WTC11 (cell line): ENCODE data around the gene FZR1. TPM values are rescaled to one million over a fixed set of nuclear protein-coding genes. Genes with fewer than 3 reads are reported as not detected.

Experiments used
- ATAC-seq: fragments of 200-7000 bp; cut with Tn5 transposase; 2 replicates; pipeline ENCODE4 v1.10.0; 2021; ENCODE audit warnings: mild to moderate bottlenecking, moderate library complexity
- CTCF ChIA-PET: fragments of 300-600 bp; sonication (Branson Sonifier 250); formaldehyde crosslinking; loops from one replicate; lab custom pipeline; 2021; ENCODE audit warnings: antibody characterized with exemption; lab: Charles Lee
- POLR2A ChIA-PET: fragments of 350-600 bp; sonication (Branson Sonifier 250); formaldehyde crosslinking; loops from one replicate; lab custom pipeline; 2021; ENCODE audit warnings: antibody characterized with exemption; lab: Charles Lee
- DNase-seq: peaks from one replicate; pipeline ENCODE4 v3.0.0; 2021; ENCODE audit warnings: low spot score
- H3K27ac Mint-ChIP-seq: 2 replicates; pipeline ENCODE4 v1.8.0; 2021; ENCODE audit warnings: mixed read lengths
- H3K27me3 Mint-ChIP-seq: 2 replicates; pipeline ENCODE4 v1.8.0; 2021; ENCODE audit warnings: low read depth, mild to moderate bottlenecking, moderate library complexity, mixed read lengths
- H3K36me3 Mint-ChIP-seq: 2 replicates; pipeline ENCODE4 v1.8.0; 2021; ENCODE audit warnings: mixed read lengths
- H3K4me1 Mint-ChIP-seq: 2 replicates; pipeline ENCODE4 v1.8.0; 2022; ENCODE audit warnings: mixed read lengths
- H3K4me3 Mint-ChIP-seq: 2 replicates; pipeline ENCODE4 v1.8.0; 2021; ENCODE audit warnings: mild to moderate bottlenecking, moderate library complexity, mixed read lengths
- H3K9me3 Mint-ChIP-seq: 2 replicates; pipeline ENCODE4 v1.8.0; 2021; ENCODE audit warnings: mixed read lengths
- CREM ChIP-seq: sonication (generic); formaldehyde crosslinking; IDR thresholded peaks from 2 replicates; pipeline ENCODE4 v1.8.1; 2022; ENCODE audit warnings: mild to moderate bottlenecking, missing genetic modification reagents, moderate library complexity
- EMX1 ChIP-seq: fragments of 250-450 bp; sonication (Bioruptor Pico); IDR thresholded peaks from 2 replicates; pipeline ENCODE4 v1.8.0; 2021; ENCODE audit warnings: mild to moderate bottlenecking
- GTF2I ChIP-seq: fragments of 250-450 bp; sonication (Bioruptor Pico); conservative IDR thresholded peaks from 2 replicates; pipeline ENCODE4 v1.4.0; 2021; ENCODE audit warnings: mild to moderate bottlenecking
- JUN ChIP-seq: sonication (generic); formaldehyde crosslinking; IDR thresholded peaks from 2 replicates; pipeline ENCODE4 v1.8.0; 2023; ENCODE audit warnings: mild to moderate bottlenecking, missing genetic modification reagents
- NFATC4 ChIP-seq: fragments of 250-450 bp; sonication (Bioruptor Pico); IDR thresholded peaks from 2 replicates; pipeline ENCODE4 v1.9.0; 2021; ENCODE audit warnings: mild to moderate bottlenecking
- NFE2L1 ChIP-seq: sonication (generic); formaldehyde crosslinking; IDR thresholded peaks from 2 replicates; pipeline ENCODE4 v1.8.1; 2023; ENCODE audit warnings: missing genetic modification reagents
- ZBTB21 ChIP-seq: sonication (generic); formaldehyde crosslinking; IDR thresholded peaks from 2 replicates; pipeline ENCODE4 v1.8.1; 2023; ENCODE audit warnings: mild to moderate bottlenecking, missing genetic modification reagents, borderline replicate concordance
- ZNF121 ChIP-seq: sonication (generic); formaldehyde crosslinking; IDR thresholded peaks from 2 replicates; pipeline ENCODE4 v1.8.0; 2023; ENCODE audit warnings: missing genetic modification reagents
- ZNF219 ChIP-seq: sonication (generic); formaldehyde crosslinking; IDR thresholded peaks from 2 replicates; pipeline ENCODE4 v1.8.0; 2023; ENCODE audit warnings: missing genetic modification reagents, mild to moderate bottlenecking, borderline replicate concordance
- ZNF317 ChIP-seq: sonication (generic); formaldehyde crosslinking; IDR thresholded peaks from 2 replicates; pipeline ENCODE4 v1.8.1; 2023; ENCODE audit warnings: low read depth, mild to moderate bottlenecking, moderate library complexity, missing genetic modification reagents, borderline replicate concordance
- ZNF423 ChIP-seq: fragments of 250-450 bp; sonication (Bioruptor Pico); IDR thresholded peaks from 2 replicates; pipeline ENCODE4 v2.1.2; 2022; ENCODE audit warnings: mild to moderate bottlenecking, moderate library complexity
- total RNA-seq: library from RNA; stranded (reverse); gene quantifications from 3 replicates; pipeline ENCODE4 v1.2.3, GENCODE V29; 2021
- TF ChIP-seq, protein P1 (sequence below): sonication (generic); formaldehyde crosslinking; conservative IDR thresholded peaks from 2 replicates; pipeline ENCODE4 v1.8.1; 2022; ENCODE audit warnings: mild to moderate bottlenecking, missing genetic modification reagents
- TF ChIP-seq, protein P2 (sequence below): fragments of 250-450 bp; sonication (Bioruptor Pico); IDR thresholded peaks from 2 replicates; pipeline ENCODE4 v2.1.2; 2022; ENCODE audit warnings: mild to moderate bottlenecking, moderate library complexity
- TF ChIP-seq, protein P3 (sequence below): sonication (generic); formaldehyde crosslinking; IDR thresholded peaks from 2 replicates; pipeline ENCODE4 v1.8.0; 2022; ENCODE audit warnings: mild to moderate bottlenecking, missing genetic modification reagents
- TF ChIP-seq, protein P4 (sequence below): sonication (generic); formaldehyde crosslinking; IDR thresholded peaks from 2 replicates; pipeline ENCODE4 v1.8.0; 2022; ENCODE audit warnings: mild to moderate bottlenecking, missing genetic modification reagents
- TF ChIP-seq, protein P5 (sequence below): fragments of 200-600 bp; IDR thresholded peaks from 2 replicates; pipeline ENCODE4 v1.8.0; 2022; ENCODE audit warnings: antibody characterized with exemption
- TF ChIP-seq, protein P6 (sequence below): fragments of 250-450 bp; sonication (Bioruptor Pico); IDR thresholded peaks from 2 replicates; pipeline ENCODE4 v1.9.0; 2021; ENCODE audit warnings: mild to moderate bottlenecking
- TF ChIP-seq, protein P7 (sequence below): sonication (generic); formaldehyde crosslinking; IDR thresholded peaks from 2 replicates; pipeline ENCODE4 v1.8.0; 2023; ENCODE audit warnings: missing genetic modification reagents
- TF ChIP-seq, protein P8 (sequence below): fragments of 250-450 bp; sonication (Bioruptor Pico); IDR thresholded peaks from 2 replicates; pipeline ENCODE4 v1.9.0; 2021; ENCODE audit warnings: moderate library complexity, mild to moderate bottlenecking, inconsistent platforms, borderline replicate concordance

The FZR1 gene
- total RNA-seq, 1 experiment from 2014 or later = 60.8 TPM

DNA sequence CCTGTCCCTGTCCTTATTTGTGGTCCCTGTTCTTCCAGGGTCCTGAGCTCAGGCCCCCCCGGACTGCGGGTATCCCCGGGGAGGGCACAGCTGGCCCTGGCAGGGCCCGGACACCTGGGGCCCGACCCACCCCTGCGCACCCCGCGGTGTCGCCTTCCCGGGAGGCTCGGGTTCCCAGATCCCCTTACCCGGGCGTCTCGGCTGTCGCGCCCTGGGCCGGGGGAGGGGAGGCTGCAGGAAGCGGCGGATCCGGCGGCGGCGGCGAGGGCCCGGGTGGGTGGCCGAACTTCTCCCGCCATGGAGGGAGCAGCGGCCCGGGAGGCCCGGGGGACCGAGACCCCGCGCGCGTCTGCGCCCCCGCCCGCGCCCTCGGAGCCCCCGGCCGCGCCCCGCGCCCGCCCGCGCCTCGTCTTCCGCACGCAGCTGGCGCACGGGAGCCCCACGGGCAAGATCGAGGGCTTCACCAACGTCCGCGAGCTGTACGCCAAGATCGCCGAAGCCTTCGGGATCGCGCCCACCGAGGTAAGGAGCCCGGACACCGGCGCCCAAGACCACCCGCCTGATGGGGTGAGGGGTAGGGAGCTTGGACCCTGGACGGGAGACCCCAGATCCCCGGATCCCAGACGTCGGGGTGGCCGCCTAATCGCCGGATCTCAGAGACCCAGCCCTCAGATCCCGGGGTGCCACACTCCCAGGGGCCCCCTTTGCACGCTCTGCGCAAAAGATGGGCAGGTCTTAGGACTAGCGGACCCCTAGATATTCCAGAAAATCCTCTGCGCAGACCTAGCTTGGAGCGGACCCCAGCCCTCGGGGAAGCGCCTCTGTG, 79.4 kb downstream of the FZR1 start, which contains the start of gene GIPC3:
TSS of gene GIPC3 (plus strand) at position 178 of the 826 bp plus-strand sequence. CDS start at position 298, 120 bp downstream.
- H3K27me3 Mint-ChIP-seq = peaks cover 55% of the 10 kb centered on the region
- peak within 1 kb of the TSS; percentile 49 for H3K4me3 Mint-ChIP-seq
- TF ChIP-seq, protein P1, sequence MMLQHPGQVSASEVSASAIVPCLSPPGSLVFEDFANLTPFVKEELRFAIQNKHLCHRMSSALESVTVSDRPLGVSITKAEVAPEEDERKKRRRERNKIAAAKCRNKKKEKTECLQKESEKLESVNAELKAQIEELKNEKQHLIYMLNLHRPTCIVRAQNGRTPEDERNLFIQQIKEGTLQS = no peak
- TF ChIP-seq, protein P2, sequence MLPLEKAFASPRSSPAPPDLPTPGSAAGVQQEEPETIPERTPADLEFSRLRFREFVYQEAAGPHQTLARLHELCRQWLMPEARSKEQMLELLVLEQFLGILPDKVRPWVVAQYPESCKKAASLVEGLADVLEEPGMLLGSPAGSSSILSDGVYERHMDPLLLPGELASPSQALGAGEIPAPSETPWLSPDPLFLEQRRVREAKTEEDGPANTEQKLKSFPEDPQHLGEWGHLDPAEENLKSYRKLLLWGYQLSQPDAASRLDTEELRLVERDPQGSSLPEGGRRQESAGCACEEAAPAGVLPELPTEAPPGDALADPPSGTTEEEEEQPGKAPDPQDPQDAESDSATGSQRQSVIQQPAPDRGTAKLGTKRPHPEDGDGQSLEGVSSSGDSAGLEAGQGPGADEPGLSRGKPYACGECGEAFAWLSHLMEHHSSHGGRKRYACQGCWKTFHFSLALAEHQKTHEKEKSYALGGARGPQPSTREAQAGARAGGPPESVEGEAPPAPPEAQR = no peak
- TF ChIP-seq ZNF423 (CRISPR knock-in tag) = peak; percentile 70; the same call in 1 of the 2 replicates
- TF ChIP-seq, protein P3, sequence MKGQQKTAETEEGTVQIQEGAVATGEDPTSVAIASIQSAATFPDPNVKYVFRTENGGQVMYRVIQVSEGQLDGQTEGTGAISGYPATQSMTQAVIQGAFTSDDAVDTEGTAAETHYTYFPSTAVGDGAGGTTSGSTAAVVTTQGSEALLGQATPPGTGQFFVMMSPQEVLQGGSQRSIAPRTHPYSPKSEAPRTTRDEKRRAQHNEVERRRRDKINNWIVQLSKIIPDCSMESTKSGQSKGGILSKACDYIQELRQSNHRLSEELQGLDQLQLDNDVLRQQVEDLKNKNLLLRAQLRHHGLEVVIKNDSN (CRISPR knock-in tag) = no peak
- TF ChIP-seq ZNF121 (CRISPR knock-in tag) = no peak
- no peak for TF ChIP-seq CREM
- TF ChIP-seq, protein P4, sequence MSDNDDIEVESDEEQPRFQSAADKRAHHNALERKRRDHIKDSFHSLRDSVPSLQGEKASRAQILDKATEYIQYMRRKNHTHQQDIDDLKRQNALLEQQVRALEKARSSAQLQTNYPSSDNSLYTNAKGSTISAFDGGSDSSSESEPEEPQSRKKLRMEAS (CRISPR knock-in tag) = no peak
- DNase-seq = peak; percentile 44
- peaks cover 4% of the 10 kb centered on the region for H3K9me3 Mint-ChIP-seq
- ATAC-seq = peak; percentile 31
- no peak within 1 kb of the TSS for H3K27ac Mint-ChIP-seq
- no peaks in the 10 kb centered on the region for H3K4me1 Mint-ChIP-seq
- ChIA-PET POLR2A (interaction anchor here (1.0 kb wide), 1 partner anchor 9 kb away, joined by 3 read pairs; no protein-coding TSS in a partner anchor), CTCF (interaction anchor here (0.5 to 3.8 kb wide), 17 partner anchors 8 to 402 kb away, joined by 3 to 44 read pairs (median 4); partner anchors contain the start of gene HMG20B)
- 0 out of 2 replicates have a peak, but pooled peaks cover 2% of the 10 kb centered on the region for H3K36me3 Mint-ChIP-seq

DNA sequence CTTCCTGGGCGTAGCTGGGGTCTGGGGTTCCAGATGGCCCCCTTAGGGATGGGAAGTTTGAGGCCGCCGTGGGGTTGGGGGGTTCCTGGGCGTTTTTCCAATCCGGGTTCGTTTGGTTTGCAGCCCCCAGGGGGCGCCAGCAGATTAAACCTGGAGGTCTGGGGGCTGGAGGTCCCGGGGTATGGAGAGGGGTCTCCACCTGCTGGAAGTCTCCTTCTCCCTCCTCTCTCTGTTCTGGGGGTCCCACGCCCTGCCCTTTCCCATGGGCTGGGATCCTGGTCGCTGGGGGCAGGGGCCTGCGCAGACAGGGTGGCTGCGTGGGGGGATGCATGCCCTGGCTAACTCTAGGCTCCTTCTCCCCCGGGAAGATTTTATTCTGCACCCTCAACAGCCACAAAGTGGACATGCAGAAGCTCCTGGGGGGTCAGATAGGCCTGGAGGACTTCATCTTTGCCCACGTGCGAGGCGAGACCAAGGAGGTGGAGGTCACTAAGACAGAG, 80.1 kb downstream of the FZR1 start:
- Mint-ChIP-seq H3K36me3 (0 out of 2 replicates have a peak, but pooled peaks cover 2% of the 10 kb centered on the region), H3K4me1 (no peaks in the 10 kb centered on the region), H3K27me3 (peaks cover 52% of the 10 kb centered on the region), H3K9me3 (peaks cover 9% of the 10 kb centered on the region), H3K27ac (no peak overlapping the region), H3K4me3 (peak overlapping the region; percentile 49)
- ATAC-seq (peak; percentile 76), DNase-seq (peak; percentile 77)
- POLR2A ChIA-PET = interaction anchor here (1.0 kb wide), 1 partner anchor 9 kb away, joined by 3 read pairs; no protein-coding TSS in a partner anchor
- TF ChIP-seq, protein P5, sequence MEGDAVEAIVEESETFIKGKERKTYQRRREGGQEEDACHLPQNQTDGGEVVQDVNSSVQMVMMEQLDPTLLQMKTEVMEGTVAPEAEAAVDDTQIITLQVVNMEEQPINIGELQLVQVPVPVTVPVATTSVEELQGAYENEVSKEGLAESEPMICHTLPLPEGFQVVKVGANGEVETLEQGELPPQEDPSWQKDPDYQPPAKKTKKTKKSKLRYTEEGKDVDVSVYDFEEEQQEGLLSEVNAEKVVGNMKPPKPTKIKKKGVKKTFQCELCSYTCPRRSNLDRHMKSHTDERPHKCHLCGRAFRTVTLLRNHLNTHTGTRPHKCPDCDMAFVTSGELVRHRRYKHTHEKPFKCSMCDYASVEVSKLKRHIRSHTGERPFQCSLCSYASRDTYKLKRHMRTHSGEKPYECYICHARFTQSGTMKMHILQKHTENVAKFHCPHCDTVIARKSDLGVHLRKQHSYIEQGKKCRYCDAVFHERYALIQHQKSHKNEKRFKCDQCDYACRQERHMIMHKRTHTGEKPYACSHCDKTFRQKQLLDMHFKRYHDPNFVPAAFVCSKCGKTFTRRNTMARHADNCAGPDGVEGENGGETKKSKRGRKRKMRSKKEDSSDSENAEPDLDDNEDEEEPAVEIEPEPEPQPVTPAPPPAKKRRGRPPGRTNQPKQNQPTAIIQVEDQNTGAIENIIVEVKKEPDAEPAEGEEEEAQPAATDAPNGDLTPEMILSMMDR = peak; percentile 62; the same call in 1 of the 2 replicates
- TF ChIP-seq, protein P6, sequence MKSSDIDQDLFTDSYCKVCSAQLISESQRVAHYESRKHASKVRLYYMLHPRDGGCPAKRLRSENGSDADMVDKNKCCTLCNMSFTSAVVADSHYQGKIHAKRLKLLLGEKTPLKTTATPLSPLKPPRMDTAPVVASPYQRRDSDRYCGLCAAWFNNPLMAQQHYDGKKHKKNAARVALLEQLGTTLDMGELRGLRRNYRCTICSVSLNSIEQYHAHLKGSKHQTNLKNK = no peak
- CTCF ChIA-PET = interaction anchor here (0.5 to 3.8 kb wide), 15 partner anchors 9 to 401 kb away, joined by 3 to 44 read pairs (median 4); partner anchors contain the start of gene HMG20B

DNA sequence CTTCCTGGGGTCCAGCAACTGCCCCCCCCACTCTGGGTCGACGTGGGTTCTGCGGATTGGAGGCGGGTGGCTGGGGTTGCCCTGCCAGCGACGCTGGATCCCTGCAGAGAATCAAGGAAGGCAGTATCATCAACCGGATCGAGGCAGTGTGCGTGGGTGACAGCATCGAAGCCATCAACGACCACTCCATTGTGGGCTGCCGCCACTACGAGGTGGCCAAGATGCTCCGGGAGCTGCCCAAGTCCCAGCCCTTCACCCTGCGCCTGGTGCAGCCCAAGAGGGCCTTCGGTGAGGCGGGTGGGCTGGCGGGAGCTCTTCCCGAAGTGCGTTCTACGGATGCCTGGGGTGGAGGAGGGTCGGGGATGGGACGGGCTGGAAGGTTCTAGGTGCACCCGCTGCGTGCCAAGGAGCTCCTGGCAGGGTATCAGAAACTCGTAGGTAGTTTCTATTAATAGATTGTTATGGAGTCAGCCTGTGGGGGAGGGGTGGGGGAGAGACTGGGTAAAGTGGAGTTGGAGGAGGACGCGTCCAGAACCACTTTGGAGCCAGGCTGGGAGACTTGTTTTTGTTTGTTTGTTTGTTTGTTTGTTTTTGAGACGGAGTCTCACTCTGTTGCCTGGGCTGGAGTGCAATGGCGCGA, 80.7 kb downstream of the FZR1 start:
- CTCF ChIA-PET = interaction anchor here (0.6 to 3.8 kb wide), 8 partner anchors 9 to 132 kb away, joined by 3 to 44 read pairs (median 4); no protein-coding TSS in a partner anchor
- Mint-ChIP-seq H3K36me3 (0 out of 2 replicates have a peak, but pooled peaks cover 2% of the 10 kb centered on the region), H3K27me3 (peaks cover 56% of the 10 kb centered on the region)
- no peak for TF ChIP-seq NFATC4
- TF ChIP-seq, protein P5 = no peak
- TF ChIP-seq, protein P7, sequence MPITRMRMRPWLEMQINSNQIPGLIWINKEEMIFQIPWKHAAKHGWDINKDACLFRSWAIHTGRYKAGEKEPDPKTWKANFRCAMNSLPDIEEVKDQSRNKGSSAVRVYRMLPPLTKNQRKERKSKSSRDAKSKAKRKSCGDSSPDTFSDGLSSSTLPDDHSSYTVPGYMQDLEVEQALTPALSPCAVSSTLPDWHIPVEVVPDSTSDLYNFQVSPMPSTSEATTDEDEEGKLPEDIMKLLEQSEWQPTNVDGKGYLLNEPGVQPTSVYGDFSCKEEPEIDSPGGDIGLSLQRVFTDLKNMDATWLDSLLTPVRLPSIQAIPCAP (CRISPR knock-in tag) = no peak
- no peak for TF ChIP-seq ZNF317 (CRISPR knock-in tag)
- no peak for TF ChIP-seq EMX1 (CRISPR knock-in tag)
- no peak for TF ChIP-seq ZNF219 (CRISPR knock-in tag)
- TF ChIP-seq JUN (CRISPR knock-in tag) = no peak
- TF ChIP-seq ZBTB21 = no peak
- no peak for TF ChIP-seq NFE2L1
- TF ChIP-seq GTF2I = no peak
- TF ChIP-seq, protein P8, sequence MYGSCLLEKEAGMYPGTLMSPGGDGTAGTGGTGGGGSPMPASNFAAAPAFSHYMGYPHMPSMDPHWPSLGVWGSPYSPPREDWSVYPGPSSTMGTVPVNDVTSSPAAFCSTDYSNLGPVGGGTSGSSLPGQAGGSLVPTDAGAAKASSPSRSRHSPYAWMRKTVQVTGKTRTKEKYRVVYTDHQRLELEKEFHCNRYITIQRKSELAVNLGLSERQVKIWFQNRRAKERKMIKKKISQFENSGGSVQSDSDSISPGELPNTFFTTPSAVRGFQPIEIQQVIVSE (CRISPR knock-in tag) = no peak

More for the DNA sequence above, 80.7 kb downstream of the FZR1 start:
- no peaks in the 10 kb centered on the region for H3K4me1 Mint-ChIP-seq
- H3K27ac Mint-ChIP-seq = no peak overlapping the region
- ATAC-seq = no peak
- POLR2A ChIA-PET = no interaction called here
- no peak overlapping the region for H3K4me3 Mint-ChIP-seq
- peaks cover 16% of the 10 kb centered on the region for H3K9me3 Mint-ChIP-seq
- no peak for DNase-seq
